ENCODE measurements around the gene SLC24A4.

The SLC24A4 gene

DNA sequence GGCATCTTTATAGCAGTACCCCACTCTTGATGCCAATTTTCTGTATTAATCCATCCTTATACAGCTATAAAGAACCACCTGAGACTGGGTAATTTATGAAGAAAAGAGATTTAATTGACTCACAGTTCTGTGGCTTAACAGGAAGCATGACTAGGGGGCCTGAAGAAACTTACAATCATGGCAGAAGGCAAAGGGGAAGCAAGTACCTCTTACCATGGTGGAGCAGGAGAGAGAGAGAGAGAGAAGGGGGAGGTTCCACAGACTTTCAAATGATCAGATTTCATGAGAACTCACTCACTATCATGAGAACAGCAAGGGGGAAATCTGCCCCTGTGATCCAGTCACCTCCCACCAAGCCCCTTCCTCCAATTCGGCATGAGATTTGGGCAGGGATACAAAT, 84.4 kb downstream of the SLC24A4 start:
- no peak for DNase-seq

DNA sequence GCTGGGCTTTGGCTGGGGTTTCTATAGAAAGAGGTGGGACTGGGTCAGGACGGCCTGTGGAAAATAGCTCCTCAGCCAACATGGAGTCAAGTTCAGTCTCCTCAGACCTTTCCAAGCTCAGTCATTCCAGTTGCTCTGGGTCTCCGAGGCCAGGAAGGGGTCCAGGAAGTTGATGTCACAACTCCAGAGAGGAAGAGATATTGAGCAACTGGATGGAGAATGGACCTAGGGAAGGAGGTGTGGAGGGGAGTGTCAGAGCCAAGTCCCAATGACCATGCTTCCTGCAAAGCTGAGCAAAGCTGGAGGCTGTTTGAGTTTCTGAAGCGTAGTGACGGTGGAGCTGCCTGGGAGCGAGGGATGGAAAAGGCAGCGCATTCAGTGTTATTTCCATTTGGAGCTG, 86.1 kb downstream of the SLC24A4 start:
- DNase-seq: no peak

DNA sequence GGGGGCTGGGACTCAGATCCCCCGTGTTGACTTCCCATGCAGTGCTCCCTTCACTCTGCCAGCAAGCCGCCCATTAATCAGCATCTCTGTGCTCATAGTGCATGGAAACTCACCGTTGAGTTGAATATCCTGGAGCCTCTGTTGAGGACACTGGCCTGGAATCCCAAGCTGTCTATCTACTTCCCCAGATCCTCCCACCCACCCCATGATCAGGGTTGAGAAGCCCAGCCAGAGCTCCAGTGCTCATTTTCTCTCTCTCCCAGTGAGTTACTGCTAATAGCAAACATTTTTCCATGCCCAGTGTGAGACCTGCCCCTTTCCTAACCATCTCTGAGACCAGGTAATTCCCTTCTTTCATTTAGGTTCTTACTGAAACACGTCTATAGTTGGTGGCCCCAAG, 88.2 kb downstream of the SLC24A4 start:
- DNase-seq: no peak

DNA sequence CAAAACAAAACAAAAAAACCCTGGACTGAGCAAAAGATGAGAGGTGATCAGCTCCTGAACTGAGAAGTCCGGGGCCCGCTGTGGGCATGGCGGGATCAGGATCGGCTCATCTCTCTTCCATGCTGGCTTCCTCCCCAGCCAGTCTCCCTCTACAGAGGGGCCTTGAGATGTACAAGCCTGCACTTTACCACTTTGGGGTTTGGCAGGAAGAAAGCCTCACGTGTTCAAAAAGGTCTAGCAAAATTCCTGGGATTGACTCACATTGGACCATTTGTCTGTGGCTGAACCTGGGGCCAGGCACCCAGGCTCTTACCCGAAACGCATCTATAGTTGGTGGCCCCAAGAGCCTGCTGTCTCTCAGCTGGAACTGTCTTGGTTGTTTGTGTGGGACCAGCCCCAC, 89.0 kb downstream of the SLC24A4 start:
- no peak for DNase-seq

DNA sequence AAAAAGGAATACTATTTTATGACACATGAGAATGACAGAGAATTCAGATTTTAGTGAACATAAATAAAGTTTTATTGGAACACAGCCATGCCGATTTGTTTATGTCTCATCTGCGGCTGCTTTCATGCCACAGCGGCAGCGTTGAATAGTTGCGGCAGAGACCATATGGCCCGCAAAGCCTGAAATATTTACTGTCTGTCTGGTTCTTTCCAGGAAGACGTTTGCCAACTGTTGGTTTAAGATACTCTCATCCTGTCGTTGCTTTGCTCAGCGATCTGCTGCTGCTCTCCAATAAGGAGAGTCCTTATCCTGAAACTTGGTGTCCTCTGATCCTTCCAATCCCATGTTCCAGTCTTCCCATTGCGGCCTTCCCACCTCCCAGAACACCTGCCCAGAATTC, 89.9 kb downstream of the SLC24A4 start:
- DNase-seq: no peak

DNA sequence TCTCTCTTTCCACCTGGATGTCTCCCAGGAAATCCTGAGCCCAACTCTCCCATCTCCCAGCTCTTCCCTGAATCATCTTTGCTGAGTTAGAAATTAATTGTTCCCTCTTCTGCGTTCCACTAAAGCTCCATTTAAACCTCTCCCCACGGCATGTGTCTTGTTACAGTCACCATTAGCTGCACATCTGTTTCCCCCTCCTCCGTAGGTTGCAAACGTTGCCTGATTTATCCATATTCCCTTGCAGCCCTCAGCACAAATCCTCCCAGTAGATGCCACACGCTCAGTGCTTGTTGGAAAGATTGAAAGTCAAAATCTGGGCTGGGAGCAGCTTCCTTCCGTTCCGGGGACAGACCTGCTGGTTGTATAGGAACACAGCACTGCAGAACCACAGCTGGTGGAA, 90.4 kb downstream of the SLC24A4 start:
- DNase-seq: no peak

DNA sequence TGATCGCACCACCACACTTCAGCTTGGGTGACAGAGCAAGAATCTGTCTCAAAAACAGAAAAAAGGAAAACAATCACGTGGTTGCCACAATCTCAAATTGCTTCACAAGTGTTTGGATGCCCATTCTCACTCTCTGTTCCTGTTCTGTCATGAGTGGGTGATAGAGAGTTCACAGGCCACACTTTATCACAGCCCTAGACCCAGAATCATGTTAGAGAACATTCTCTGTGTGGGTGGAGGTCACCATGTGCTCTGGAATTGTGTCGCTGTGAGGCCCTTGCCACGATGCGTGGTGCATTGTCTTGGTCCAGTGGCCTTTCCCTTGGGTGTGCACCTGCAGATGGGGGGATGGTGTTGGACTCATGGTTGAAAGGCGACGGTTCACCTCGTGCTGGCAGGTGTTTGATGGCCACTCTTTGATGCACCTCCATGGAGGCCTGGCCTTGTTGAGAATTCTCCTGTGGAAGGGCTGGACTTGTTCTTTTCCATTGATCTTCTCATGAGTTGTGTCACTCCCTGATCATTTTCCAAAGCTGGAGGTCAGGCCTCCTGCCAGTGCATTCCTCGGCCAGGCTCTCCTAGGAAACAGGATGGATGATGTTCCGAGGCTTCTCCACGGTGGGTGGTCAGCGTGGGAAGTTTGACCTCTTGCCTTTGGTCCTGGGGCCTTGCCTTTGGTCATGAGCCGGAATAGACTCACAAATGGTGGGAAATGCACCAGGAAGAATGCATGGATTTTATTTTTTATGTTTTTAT, 91.9 kb downstream of the SLC24A4 start:
- DNase-seq: no peak

DNA sequence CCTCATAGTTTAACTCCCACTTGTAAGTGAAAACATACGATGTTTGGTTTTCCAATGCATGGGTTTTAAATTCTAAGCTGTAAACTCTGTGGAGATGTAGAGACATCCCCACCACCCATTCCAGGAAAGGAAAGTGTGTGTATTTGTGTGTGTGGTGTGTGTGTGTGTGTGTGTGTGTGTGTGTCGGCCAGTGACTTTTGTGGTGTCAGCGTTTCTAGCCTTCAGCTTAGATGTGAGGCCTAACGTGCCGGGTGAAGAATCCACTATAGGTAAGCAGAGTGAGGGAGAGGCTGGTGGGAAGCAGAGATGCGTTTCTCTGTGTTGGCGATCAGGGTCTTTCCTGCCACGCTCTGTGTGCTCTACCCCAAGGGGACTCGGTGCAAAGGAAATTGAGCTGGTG, 93.0 kb downstream of the SLC24A4 start:
- no peak for DNase-seq

DNA sequence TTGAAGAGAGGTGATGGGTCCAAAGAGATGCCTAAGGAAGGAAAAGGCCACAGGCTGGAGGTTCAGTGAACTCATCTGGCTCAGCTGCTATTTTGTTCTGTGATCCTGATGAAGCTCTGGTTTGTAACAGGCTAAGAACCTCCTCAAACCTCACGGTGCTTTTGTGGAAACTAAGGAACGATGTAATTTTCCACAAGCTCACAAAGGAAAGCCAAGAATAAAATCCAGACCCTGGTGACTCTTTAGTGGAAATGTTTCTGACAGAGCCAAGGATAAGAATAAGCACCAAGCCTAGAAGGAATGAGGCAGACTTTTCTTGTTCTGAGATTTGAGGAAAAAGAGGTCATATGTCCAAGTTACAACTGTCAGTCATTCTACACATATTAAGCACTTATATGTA, 93.6 kb downstream of the SLC24A4 start:
- no peak for DNase-seq

DNA sequence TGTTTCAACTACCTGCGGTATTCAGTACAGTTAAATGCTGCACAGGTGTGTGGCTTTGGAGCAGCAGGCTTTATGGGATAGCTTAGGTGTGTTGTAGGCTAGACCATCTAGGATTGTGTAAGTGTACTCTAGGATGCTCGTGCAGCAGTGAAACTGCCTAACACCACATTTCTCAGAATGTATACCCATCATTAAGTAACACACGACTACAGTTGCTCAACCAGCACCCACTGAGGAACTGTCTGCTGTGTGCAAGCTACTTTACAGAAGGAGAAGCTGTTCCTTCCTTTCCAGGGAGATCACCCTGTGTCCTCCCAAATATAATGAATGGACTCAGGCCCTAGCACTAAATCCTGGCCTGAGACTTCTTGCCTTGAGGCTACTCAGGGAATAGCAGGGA, 94.8 kb downstream of the SLC24A4 start:
- DNase-seq: no peak

DNA sequence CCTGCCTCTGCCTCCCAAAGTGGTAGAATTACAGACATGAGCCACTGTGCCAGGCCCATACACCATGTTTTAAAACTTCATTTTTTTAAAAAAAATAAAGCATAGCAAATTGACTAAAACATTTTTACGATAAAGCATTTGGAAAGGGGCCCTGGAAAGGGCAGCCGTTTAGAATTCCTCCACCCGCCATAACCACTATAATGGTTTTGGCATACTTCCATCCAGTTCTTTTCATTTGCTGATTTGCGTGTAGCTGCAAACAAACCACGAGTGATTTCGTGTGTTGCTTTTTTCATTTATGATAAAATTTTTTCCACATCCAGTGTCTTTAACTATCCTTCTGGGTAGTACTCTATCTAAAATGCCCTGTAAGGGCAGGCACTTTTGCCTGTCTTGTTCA, 98.8 kb downstream of the SLC24A4 start:
- DNase-seq: no peak

DNA sequence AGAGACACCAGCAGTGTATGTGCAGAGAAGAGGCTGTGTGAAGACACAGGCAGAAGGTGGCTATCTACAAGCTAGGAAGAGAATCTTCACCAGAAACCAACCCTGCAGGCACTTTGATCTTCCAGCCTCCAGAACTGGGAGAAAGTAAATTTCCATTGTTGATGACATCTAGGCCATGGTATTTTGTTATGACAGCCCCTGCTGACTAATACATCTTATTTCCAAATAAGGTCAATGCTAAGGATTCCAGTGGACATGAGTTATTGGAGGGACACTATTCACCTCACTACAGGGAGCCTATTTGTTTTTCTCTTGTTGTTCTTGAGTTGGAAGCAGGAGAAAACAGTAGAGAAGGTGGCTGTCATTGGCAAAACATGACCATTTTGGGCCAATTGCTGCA, 102.1 kb downstream of the SLC24A4 start:
- DNase-seq: no peak

DNA sequence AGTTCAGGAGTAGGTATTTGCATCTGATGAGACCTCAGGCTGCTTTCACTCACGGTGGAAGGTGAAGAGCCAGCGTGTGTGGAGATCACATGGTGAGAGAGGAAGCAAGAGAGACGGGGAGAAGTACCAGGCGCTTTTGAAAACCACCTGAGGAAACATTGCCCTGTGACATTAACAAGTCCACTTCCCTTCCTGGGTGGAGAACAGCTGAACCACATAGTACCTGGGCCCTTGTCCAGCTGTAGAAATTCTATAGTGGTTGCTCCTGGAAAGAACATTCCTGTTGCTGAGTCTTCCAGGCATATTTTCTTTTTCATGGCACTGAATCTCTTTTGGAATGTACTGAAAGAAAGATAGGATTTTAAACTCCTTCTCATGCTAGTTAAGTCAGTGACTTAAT, 103.3 kb downstream of the SLC24A4 start:
- DNase-seq: no peak

DNA sequence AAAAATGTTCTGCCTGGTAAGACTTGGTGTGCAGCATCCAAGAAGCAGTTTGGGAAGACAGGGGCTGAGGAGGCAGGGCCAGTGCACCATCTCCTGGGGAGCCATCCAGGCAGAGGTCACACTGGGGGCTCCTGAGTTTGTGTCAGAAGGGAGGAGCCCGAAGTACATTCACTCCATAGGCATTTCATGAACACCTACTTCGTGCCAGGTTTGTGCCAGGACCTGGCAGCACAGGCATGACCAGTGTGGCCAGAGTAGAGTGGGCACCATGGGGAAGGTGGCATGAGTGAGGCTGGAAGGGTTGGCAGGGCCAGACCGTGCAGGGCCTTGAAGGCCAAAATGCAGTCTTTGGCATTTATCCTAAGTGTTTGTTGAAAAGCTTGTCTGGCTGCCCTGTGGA, 104.1 kb downstream of the SLC24A4 start:
- no peak for DNase-seq

DNA sequence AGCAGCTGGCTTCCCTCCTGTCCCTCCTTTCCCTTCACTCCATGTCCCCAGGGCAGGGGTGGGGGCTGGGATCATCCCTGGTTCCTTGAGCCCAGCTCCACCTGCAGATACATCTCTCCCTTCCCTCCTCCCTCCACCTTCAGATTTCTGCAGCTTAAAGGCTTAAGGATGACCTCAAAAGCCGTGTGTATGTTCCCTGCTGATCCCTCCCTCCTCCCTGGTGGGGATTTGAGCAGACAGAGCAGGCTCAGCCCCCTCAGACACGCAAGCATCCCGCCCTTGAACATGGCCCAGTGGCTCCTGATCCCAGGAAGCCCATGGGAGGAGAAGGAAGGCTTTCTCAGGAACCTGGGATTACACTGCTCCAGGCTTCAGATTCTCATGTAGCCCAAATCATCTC, 107.7 kb downstream of the SLC24A4 start:
- DNase-seq: no peak

DNA sequence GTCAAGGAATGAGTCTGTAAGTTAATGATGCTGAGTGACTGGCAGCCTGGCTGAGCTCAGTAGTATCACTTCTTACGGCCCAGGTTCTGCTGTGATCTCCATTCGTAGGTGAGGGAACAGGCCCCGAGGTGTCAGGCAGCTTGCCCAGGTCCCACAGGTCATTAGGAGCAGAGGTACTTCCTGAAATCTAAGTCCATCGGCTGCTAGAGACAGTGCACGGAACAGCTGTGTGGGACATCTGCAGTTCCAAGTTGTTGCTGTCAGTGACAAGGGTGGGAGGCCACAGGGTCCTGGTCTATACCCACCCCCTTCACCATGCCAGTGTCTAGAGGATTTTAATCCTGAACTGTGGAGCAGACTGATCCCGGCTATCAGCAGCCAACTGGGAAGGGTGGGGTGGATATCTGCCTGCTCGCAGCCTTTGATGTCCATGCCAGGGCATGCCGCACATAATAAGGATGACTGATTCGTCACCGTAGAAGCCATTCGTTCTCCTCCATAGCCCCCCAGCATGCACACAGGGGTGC, 108.3 kb downstream of the SLC24A4 start:
- no peak for DNase-seq

DNA sequence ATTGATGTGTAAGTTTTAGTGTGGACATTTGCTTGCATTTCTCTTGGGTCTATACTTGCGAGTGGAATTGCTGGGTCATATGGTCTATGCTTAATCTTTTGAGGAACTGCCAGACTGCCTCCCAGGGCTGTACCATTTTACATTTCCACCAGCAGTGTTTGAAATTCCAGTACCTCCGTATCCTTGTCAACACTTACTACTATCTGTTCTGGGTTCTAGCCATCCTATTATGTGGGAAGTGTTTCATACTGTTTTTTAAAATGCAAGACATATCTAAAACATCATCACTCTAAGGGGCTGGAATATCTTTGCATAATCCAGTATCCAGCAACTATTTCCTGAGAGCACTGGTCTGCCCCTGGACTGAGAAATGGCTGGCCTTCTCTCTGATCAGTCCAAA, 110.4 kb downstream of the SLC24A4 start:
- no peak for DNase-seq

DNA sequence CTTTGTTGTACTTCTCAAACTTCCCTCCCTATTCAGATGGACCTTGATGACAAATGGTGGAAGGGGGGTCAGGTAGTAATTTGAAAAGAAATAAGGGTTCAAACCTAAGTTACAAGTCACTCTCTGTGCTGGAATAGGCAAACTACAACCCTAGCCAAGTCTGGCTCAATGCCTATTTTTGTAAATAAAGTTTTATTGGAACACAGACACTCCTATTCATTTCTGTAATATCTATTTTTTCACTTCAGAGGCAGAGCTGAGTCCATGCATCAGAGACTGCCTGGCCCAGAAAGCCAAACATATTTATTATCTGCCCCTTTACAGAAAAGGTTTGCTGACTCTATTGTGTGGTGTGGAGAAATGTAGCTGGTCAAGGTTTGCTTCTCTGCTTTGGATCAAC, 112.2 kb downstream of the SLC24A4 start:
- no peak for DNase-seq

DNA sequence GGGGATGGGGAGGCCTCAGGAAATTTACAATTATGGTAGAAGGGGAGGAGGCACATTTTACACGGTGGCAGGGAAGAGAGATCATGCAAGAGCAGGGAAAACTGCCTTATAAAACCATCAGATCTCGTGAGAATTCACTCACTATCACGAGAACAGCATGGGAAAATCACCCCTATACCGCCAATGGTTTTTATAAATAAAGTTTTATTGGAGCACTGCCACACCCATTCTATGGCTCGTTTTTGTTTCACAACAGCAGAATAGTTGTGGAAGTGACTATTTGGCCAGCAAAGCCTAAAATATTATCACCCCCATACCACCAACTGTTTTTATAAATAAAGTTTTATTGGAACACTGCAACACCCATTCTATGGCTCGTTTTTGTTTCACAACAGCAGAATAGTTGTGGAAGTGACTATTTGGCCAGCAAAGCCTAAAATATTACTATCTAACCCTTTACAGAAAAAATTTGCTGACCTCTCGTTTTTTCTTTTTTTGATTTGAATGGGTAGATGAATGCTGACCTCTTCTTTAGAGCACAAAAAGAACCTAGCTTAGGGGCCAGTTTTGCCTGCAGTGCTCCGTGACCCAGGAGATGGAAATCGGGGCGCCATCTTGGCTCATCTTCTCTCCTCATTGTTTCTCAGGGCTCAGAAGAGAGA, 113.3 kb downstream of the SLC24A4 start:
- DNase-seq: no peak

DNA sequence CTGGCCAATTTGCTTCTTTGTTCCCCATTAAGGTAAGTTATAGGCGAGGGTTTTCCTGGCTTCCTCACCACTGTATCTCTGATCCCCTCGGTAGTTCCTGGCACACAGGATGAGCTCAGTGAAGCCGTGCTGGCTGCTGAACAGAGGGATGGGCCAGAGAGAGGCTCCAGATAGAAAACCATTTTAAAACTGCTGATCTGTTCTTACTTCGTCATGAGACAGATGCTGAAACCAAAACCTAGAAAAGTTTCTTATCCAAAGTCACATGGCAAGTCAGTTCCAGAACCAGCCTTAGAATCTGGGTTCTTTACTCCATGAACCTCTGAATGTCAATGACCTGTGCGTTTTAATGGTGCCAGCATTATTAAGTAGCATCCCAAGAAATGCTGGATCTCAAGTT, 114.3 kb downstream of the SLC24A4 start:
- DNase-seq: no peak

DNA sequence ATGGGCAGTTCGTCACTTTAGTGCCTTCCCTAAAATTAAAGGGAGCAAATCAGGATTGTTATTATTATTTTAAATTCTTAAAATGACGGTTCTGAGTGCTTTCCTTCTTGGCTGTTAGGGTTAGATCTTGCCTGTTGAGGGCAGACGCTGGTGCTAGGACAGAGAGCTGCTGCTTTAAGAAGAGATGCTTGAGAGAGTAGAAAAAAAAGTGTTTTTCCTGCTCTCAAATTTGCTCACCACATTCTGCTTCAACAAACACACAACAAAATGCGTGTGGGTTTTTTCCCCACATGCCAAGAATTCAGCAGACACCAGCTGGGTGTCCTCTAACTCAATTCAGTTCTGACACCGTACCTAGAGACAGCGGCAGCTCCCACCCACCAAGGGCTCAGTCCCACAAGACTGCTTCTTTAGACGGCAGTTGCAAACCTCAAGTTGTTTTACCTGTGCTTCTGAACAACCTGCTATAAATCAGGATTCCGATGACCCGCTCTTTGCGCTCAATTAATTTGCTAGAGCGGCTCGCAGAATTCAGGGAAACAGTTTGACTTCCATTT, 114.8 kb downstream of the SLC24A4 start:
- DNase-seq: no peak

DNA sequence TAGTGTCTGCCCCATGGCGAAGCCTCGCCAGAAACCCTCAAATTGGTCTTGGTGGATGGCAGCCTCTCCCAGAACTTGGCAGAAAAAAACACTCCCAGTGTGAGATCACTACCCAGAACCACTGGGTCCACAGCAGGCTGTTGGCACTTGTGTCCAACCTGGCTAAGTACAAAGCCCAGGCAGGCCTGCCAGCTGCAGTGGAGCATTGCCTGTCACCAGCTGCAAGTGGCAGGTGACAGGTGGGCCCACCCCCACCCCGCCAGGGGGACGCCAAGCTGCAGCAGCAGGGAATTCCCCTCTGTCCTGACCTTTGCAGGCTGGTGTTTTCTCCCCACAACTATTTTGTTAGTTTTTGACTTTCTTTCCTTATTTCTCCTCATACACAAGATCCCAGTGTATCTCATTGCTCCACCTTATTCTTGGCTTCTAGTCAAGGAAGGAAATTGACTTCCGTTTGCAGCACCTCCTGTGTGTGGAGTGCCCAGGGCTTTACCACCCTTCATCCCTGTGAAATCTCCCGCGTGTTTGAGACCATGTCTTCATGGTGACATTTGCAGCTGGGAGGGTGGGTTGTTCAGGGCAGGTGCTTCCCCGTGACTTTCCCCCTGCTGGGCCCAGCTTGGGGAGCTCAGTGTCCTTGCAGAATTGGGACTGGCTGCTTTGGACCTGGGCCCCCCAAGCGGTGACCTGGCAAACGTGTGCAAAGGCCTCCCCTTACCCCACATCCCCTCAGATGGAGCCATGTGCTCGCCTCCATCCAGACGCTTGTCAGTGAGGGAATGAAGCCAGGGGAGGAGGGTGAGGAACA, 116.8 kb downstream of the SLC24A4 start:
- no peak for DNase-seq

DNA sequence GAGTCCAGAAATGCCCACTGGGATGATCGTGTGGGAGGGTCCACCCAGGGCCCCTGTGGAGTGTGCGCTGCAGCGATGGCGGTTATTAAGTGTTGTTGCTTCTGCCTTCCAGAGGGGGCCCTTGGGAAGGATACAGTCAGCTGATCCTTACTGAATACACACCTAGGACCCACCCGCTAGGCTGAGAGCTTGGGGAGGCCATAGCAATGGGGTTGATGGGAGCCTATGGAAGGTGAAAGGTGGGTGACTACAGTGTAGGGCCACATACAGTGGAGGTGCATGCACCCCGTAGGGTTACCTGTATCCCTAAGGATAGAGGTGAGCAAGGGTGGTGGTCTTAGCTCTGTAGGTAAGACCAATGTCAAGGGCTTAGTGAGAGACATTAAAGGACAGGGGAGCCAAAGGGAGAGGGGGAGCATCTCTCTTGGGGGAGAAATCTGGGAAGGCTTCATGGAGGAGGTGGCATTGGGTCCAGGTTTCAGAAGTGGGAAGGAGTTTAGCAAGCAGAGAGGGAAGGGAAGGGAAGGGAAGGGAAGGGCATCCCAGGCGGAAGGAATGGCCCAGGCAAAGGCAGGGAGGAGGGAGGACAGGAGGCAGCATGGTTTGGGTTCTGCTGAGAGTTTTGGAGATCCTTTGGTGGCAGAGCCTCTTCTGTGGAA, 117.5 kb downstream of the SLC24A4 start:
- no peak for DNase-seq
